ENCODE results near the gene RNF7.

- TF ChIP-seq CTCF (IDR thresholded peaks at IDR 0.05; ENCODE audit: insufficient read depth, low read length) (no peak), REST (IDR thresholded peaks at IDR 0.05; ENCODE audit: insufficient replicate concordance, low read depth) (no peak), POLR2AphosphoS5 (IDR thresholded peaks at IDR 0.05; ENCODE audit: low read depth) (no peak), GABPA (IDR thresholded peaks at IDR 0.05; ENCODE audit: low read depth) (no peak), SPI1 (IDR thresholded peaks at IDR 0.05; ENCODE audit: borderline replicate concordance, low read depth) (no peak)
These were observed 14.8 kb upstream of the RNF7 start for GRCh38 chr3:141723255-141723654.

All from HL-60 (cell line).